Endothelial cell of umbilical vein (primary cell): ENCODE data around the gene VSIR. TPM values are rescaled to one million over a fixed set of nuclear protein-coding genes. Genes with fewer than 3 reads are reported as not detected.

Experiments used
- BruUV-seq: library from RNA; stranded (reverse); fragments of 400-500 nt; replicated peaks from 2 replicates; lab custom pipeline; 2021; lab: Mats Ljungman, UMichigan
- CTCF ChIA-PET: fragments of 300-600, 350-600 bp; sonication (Branson Sonifier 250); formaldehyde crosslinking; loops from one replicate; lab custom pipeline; 2021; ENCODE audit warnings: antibody characterized with exemption, inconsistent platforms; lab: Charles Lee
- POLR2A ChIA-PET: fragments of 300-600, 350-600 bp; sonication (Branson Sonifier 250); formaldehyde crosslinking; loops from one replicate; lab custom pipeline; 2021; ENCODE audit warnings: antibody characterized with exemption, inconsistent platforms; lab: Charles Lee
- DNase-seq: peaks from one replicate; pipeline ENCODE4 v3.0.0-alpha.2; 2011; ENCODE audit warnings: low read depth, low spot score
- FAIRE-seq: peaks from 2 replicates; lab custom pipeline; 2011; peaks lifted over from hg19 to GRCh38; lab: Jason Lieb, UNC
- H2AFZ ChIP-seq: 2 replicates; pipeline ENCODE4 v1.6.0; 2012; ENCODE audit warnings: low read depth, low read length, control low read depth, inconsistent platforms
- H3K27ac ChIP-seq: 2 replicates; pipeline ENCODE4 v1.5.1; 2011; ENCODE audit warnings: low read depth, mild to moderate bottlenecking, control low read depth, low read length, moderate library complexity; ENCODE audit not compliant: insufficient read depth
- H3K27me3 ChIP-seq, 2 experiments: 2 replicates each; pipeline versions ENCODE4 v1.6.0 to v1.6.1; 2011; ENCODE audit warnings: low read length in 2 of 2, mixed read lengths in 1 of 2; ENCODE audit not compliant: control insufficient read depth in 2 of 2, insufficient read depth in 2 of 2
- H3K36me3 ChIP-seq, 2 experiments: 2 replicates in 1 of 2; 3 replicates in 1 of 2; pipeline ENCODE4 v1.5.1; 2011; ENCODE audit warnings: low read length in 2 of 2, mild to moderate bottlenecking in 1 of 2, moderate library complexity in 1 of 2; ENCODE audit not compliant: control insufficient read depth in 2 of 2, insufficient read depth in 2 of 2; ENCODE audit errors: extremely low read depth in 1 of 2
- H3K4me1 ChIP-seq: 3 replicates; pipeline ENCODE4 v1.5.1; 2011; ENCODE audit warnings: mild to moderate bottlenecking, low read length; ENCODE audit not compliant: control insufficient read depth, insufficient read depth; ENCODE audit errors: extremely low read depth
- H3K4me2 ChIP-seq: 2 replicates; pipeline ENCODE4 v1.6.1; 2011; ENCODE audit warnings: low read length, control low read depth, mixed read lengths; ENCODE audit not compliant: insufficient read depth
- H3K4me3 ChIP-seq, 3 experiments: fragments of 200-600 bp in 1 of 3; sonication (generic), shearing (Covaris generic) in 1 of 3; replicated peaks in 1 of 3; 2 replicates each; pipeline ENCODE4 v1.5.1; 2011 to 2016; ENCODE audit warnings: control low read depth in 3 of 3, low read length in 3 of 3, mild to moderate bottlenecking in 2 of 3, inconsistent platforms in 1 of 3, low read depth in 1 of 3, moderate library complexity in 1 of 3; ENCODE audit not compliant: insufficient read depth in 1 of 3
- H3K79me2 ChIP-seq: 2 replicates; pipeline ENCODE4 v1.6.0; 2012; ENCODE audit warnings: low read length, inconsistent platforms; ENCODE audit not compliant: control insufficient read depth, insufficient read depth
- H3K9ac ChIP-seq: replicated peaks from 2 replicates; pipeline ENCODE3; 2011; ENCODE audit warnings: low read length, control low read depth; ENCODE audit not compliant: insufficient read depth; ENCODE audit errors: extremely low read depth
- H3K9me1 ChIP-seq: replicated peaks from 3 replicates; pipeline ENCODE4 v1.6.0; 2011; ENCODE audit warnings: mild to moderate bottlenecking, low read length; ENCODE audit not compliant: control insufficient read depth, insufficient read depth; ENCODE audit errors: extremely low read depth
- H3K9me3 ChIP-seq: replicated peaks from 2 replicates; pipeline ENCODE4 v1.5.1; 2012; ENCODE audit warnings: low read length, inconsistent platforms; ENCODE audit not compliant: control insufficient read depth, insufficient read depth
- H4K20me1 ChIP-seq: replicated peaks from 2 replicates; pipeline ENCODE3; 2011; ENCODE audit warnings: mild to moderate bottlenecking, low read length; ENCODE audit not compliant: control insufficient read depth, insufficient read depth; ENCODE audit errors: extremely low read depth
- EZH2 ChIP-seq: IDR thresholded peaks from 2 replicates; pipeline ENCODE4 v1.6.1; 2012; ENCODE audit warnings: borderline replicate concordance, low read depth, mild to moderate bottlenecking, moderate library complexity, low read length, inconsistent platforms; ENCODE audit not compliant: severe bottlenecking
- FOS ChIP-seq: IDR thresholded peaks from 2 replicates; pipeline ENCODE4 v1.6.1; 2011; ENCODE audit warnings: mild to moderate bottlenecking, low read length, moderate library complexity, borderline replicate concordance; ENCODE audit not compliant: insufficient read depth
- GATA2 ChIP-seq: IDR thresholded peaks from 2 replicates; pipeline ENCODE4 v1.7.0; 2011; ENCODE audit warnings: low read depth, mild to moderate bottlenecking, moderate library complexity, mixed read lengths, low read length; ENCODE audit not compliant: insufficient read length, insufficient read depth
- JUN ChIP-seq: IDR thresholded peaks from 2 replicates; pipeline ENCODE4 v1.6.1; 2011; ENCODE audit warnings: borderline replicate concordance, low read depth; ENCODE audit not compliant: insufficient read length, insufficient read depth
- MYC ChIP-seq: IDR thresholded peaks from one replicate; pipeline ENCODE4 v1.6.1; 2011; ENCODE audit warnings: mild to moderate bottlenecking, low read depth, low read length
- POLR2A ChIP-seq: IDR thresholded peaks from 2 replicates; pipeline ENCODE4 v1.6.1; 2012; ENCODE audit warnings: low read depth, mild to moderate bottlenecking, control low read depth, low read length
- POLR2AphosphoS5 ChIP-seq: IDR thresholded peaks from 2 replicates; pipeline ENCODE4 v1.6.1; 2012; ENCODE audit warnings: low read depth, mild to moderate bottlenecking, control low read depth, low read length, moderate library complexity; ENCODE audit not compliant: insufficient read depth
- dilution Hi-C: fragments of 300-500 bp; cut with MboI; formaldehyde crosslinking; loops from one replicate; pipeline ENCODE4 v1.15.0; 2019; ENCODE audit warnings: low sequenced_read_pairs; ENCODE audit not compliant: extremely low pct_ligation_motif_present
- intact Hi-C: fragments of 100-400 bp; cut with micrococcal nuclease; formaldehyde crosslinking; loops from one replicate; pipeline ENCODE4 v1.10.0; 2022
- polyA plus RNA-seq, 4 experiments: library from polyadenylated mRNA; depleted of rRNA in 3 of 4; stranded (reverse) in 3 of 4; unstranded in 1 of 4; fragments of >200 nt; gene quantifications; 2 replicates each; pipeline versions ENCODE4 v1.2.1 to v1.2.3, GENCODE V29; 2011 to 2012; ENCODE audit warnings: missing spikeins in 1 of 4
- total RNA-seq: library from RNA; stranded (reverse); gene quantifications from 2 replicates; pipeline ENCODE4 v1.2.3, GENCODE V29; 2021
- TF ChIP-seq, protein P1 (sequence below), 2 donors: IDR thresholded peaks; 1 replicate in 1 of 2; 2 replicates in 1 of 2; pipeline ENCODE4 v1.5.1; 2011; ENCODE audit warnings: low read length in 2 of 2, mild to moderate bottlenecking in 2 of 2, moderate library complexity in 2 of 2, control low read depth in 1 of 2, inconsistent platforms in 1 of 2, low read depth in 1 of 2; ENCODE audit not compliant: insufficient read depth in 1 of 2; ENCODE audit errors: extremely low read depth in 1 of 2
- TF ChIP-seq, protein P2 (sequence below): IDR thresholded peaks from 2 replicates; pipeline ENCODE4 v1.6.1; 2011; ENCODE audit not compliant: insufficient read depth, insufficient read length

Gene VSIR
- total and polyA plus RNA-seq, 2 donors (not counting 3 experiments of a cell fraction or from before 2014, with no cell fraction given): 4.9 to 6.3 TPM

DNA sequence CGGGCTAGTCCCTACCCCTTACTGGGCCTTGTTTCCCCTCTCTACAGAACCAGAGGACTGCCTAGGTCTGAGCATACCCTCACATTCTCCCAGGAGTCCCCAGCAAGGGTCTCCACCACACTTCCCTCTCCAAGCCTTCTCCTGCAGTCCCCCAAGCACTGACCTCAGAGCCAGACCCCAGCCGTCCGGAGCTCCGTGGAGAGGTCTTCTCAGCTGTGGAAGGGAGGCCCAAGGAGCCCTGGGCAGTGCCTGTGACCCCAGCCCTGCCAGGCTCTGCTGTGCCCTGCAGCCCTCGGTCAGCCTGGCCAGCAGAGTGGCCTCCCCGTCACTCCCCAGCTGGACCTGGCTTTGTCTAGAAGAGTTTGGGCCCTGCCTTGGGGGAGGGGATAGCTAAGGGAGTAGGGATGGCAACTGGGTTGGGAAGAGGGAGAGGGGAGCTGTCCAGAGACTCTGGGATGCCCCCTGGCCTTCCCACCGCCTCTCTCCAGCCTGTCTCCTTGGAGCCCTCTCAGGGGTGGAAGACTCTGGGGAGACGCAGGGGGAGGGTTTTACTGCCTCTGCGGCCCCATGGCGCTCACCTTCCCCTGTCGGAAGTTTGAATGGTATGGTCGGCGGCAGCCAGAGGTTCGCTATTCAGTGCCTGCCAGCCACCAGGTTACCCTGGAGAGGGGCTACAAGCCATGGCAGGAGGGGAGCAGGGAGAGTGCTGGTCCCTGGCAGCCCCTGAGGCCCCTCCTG is 53.7 kb downstream of the VSIR start, which contains the start of gene C10orf105:
TSS of gene C10orf105 (minus strand) at position 315 of the 738 bp plus-strand sequence. CDS start 3,441 bp downstream, outside the sequence.
- FAIRE-seq (no peak), DNase-seq (no peak)
- Histone ChIP-seq H3K36me3 (no peaks in the 10 kb centered on the region), H3K9me3 (no peaks in the 10 kb centered on the region), H3K4me2 (no peak within 1 kb of the TSS), H3K4me3 (no peak within 1 kb of the TSS), H3K9ac (no peak within 1 kb of the TSS), H3K9me1 (no peaks in the 10 kb centered on the region), H4K20me1 (no peaks in the 10 kb centered on the region), H2AFZ (no peak within 1 kb of the TSS), H3K27me3 (peaks cover 0 to 2% of the 10 kb centered on the region in 2 experiments), H3K4me1 (no peaks in the 10 kb centered on the region), H3K79me2 (no peaks in the 10 kb centered on the region), H3K27ac (no peak within 1 kb of the TSS)
- dilution Hi-C loops (no loop called here), intact Hi-C loops (loop anchor here (10.0 kb wide), 1 partner anchor 175 kb away; no protein-coding TSS in a partner anchor)
- POLR2A ChIA-PET: no interaction called here
- CTCF ChIA-PET: interaction anchor here (0.5 to 3.9 kb wide), 3 partner anchors 11 to 187 kb away, joined by 3 to 19 read pairs (median 6); no protein-coding TSS in a partner anchor
- TF ChIP-seq EZH2: no peak
- no peak for TF ChIP-seq GATA2
- TF ChIP-seq, protein P1, sequence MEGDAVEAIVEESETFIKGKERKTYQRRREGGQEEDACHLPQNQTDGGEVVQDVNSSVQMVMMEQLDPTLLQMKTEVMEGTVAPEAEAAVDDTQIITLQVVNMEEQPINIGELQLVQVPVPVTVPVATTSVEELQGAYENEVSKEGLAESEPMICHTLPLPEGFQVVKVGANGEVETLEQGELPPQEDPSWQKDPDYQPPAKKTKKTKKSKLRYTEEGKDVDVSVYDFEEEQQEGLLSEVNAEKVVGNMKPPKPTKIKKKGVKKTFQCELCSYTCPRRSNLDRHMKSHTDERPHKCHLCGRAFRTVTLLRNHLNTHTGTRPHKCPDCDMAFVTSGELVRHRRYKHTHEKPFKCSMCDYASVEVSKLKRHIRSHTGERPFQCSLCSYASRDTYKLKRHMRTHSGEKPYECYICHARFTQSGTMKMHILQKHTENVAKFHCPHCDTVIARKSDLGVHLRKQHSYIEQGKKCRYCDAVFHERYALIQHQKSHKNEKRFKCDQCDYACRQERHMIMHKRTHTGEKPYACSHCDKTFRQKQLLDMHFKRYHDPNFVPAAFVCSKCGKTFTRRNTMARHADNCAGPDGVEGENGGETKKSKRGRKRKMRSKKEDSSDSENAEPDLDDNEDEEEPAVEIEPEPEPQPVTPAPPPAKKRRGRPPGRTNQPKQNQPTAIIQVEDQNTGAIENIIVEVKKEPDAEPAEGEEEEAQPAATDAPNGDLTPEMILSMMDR (IDR thresholded peaks at IDR 0.05; ENCODE audit: extremely low read depth in 1 of 2, insufficient read depth in 1 of 2, low read depth in 1 of 2, low read length in 2 of 2): no peak
- no peak for TF ChIP-seq MYC
- TF ChIP-seq JUN: no peak
- TF ChIP-seq FOS: no peak
- TF ChIP-seq POLR2AphosphoS5: no peak
- TF ChIP-seq, protein P2, sequence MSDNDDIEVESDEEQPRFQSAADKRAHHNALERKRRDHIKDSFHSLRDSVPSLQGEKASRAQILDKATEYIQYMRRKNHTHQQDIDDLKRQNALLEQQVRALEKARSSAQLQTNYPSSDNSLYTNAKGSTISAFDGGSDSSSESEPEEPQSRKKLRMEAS: no peak
- no peak for TF ChIP-seq POLR2A
- no TSS peak for BruUV-seq
